ENCODE data around the gene GOLGA5.

- TF ChIP-seq CTCF (IDR thresholded peaks at IDR 0.05 in 8 of 11, conservative IDR thresholded peaks at IDR 0.05 in 3 of 11) (no peak), POLR2A (IDR thresholded peaks at IDR 0.05) (no peak), POLR2AphosphoS5 (IDR thresholded peaks at IDR 0.05) (no peak)
These were observed 5.9 kb downstream of the GOLGA5 start for GRCh38 chr14:92800012-92800411.
